Glomerular endothelial cell (primary cell): ENCODE measurements around the gene RMP24. TPM values are rescaled to one million over a fixed set of nuclear protein-coding genes. Genes with fewer than 3 reads are reported as not detected.

ENCODE experiments used
- DNase-seq: peaks from one replicate; pipeline ENCODE4 v3.0.0-alpha.2; 2011; ENCODE audit warnings: low read depth, low spot score; ENCODE audit errors: extremely low read depth
- total RNA-seq: library from RNA; depleted of rRNA; stranded (reverse); fragments of >200 nt; gene quantifications from 2 replicates; pipeline ENCODE4 v1.2.3, GENCODE V29; 2015

RMP24 gene

GRCh38 chr18:36025025-36025424, 52.5 kb downstream of the RMP24 start:
- no peak for DNase-seq

DNA sequence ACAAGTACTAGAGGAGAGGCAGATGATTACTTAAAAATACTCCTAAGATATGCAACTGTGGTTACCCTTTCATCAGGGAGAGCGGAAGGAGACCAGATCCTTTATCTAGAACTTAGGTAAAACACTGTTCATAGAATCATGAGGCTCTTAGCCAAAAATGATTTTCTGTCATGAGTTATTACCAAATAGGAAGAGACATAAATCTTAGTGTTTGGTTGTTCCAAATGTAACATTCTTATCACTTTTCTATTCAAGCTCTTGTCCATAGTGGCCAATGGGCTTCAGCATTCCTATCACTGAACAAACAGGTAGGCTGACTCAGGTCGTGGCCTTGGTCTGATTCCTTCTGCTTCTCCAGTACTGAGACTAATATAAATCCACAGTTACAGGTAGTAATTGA, 56.4 kb downstream of the RMP24 start:
- no peak for DNase-seq

Other genes with a start within 250 kb of the RMP24 start
- gene RPRD1A, start 94.9 kb downstream of the RMP24 start, total RNA-seq, result 39.7 and 41.3 TPM in 2 replicates
- gene SLC39A6, start 156.7 kb downstream of the RMP24 start, total RNA-seq, result 21.0 and 25.3 TPM in 2 replicates
- 55.9 and 58.1 TPM in 2 replicates for gene ELP2, start 157.2 kb downstream of the RMP24 start, total RNA-seq
- 1.3 and 1.8 TPM in 2 replicates for gene MOCOS, start 214.8 kb downstream of the RMP24 start, total RNA-seq